NCI-H510A (cell line): ENCODE data around the gene RRM2.

Experiments used
- DNase-seq: peaks from one replicate; lab custom pipeline; 2025; lab: John Stamatoyannopoulos, UW

RRM2 gene

GRCh38 chr2:10122500-10123280, at the start of gene RRM2:
RRM2 (plus strand) TSS chr2:10122739; CDS start chr2:10122799, 60 bp downstream.
- DNase-seq = peak; percentile 90

GRCh38 chr2:10073706-10074105, 48.8 kb upstream of the RRM2 start:
- DNase-seq = no peak

GRCh38 chr2:10075101-10075500, 47.4 kb upstream of the RRM2 start:
- no peak for DNase-seq

- DNase-seq = no peak
These were observed 46.8 kb upstream of the RRM2 start for GRCh38 chr2:10075571-10076209.

- no peak for DNase-seq
These were observed 46.0 kb upstream of the RRM2 start for GRCh38 chr2:10076511-10076910.

- DNase-seq = no peak
These were observed 45.5 kb upstream of the RRM2 start for GRCh38 chr2:10076988-10077527.

- DNase-seq = no peak
These were observed 44.5 kb upstream of the RRM2 start for GRCh38 chr2:10078001-10078400.

- DNase-seq = no peak
These were observed 43.8 kb upstream of the RRM2 start for GRCh38 chr2:10078704-10079265.

GRCh38 chr2:10079266-10079869, 43.2 kb upstream of the RRM2 start:
- no peak for DNase-seq

GRCh38 chr2:10079870-10080535, 42.5 kb upstream of the RRM2 start, which contains the start of gene CYS1:
CYS1 (minus strand) TSS chr2:10080411; CDS start chr2:10080223, 188 bp downstream.
- DNase-seq = no peak

GRCh38 chr2:10080536-10081304, 41.8 kb upstream of the RRM2 start:
- DNase-seq = no peak

- no peak for DNase-seq
These were observed 39.5 kb upstream of the RRM2 start for GRCh38 chr2:10083046-10083445.

- no peak for DNase-seq
These were observed 38.8 kb upstream of the RRM2 start for GRCh38 chr2:10083692-10084211.

- DNase-seq = no peak
These were observed 38.2 kb upstream of the RRM2 start for GRCh38 chr2:10084223-10084865.

GRCh38 chr2:10085043-10085667, 37.4 kb upstream of the RRM2 start:
- DNase-seq = no peak

- DNase-seq = no peak
These were observed 36.9 kb upstream of the RRM2 start for GRCh38 chr2:10085668-10086059.

- DNase-seq = no peak
These were observed 35.6 kb upstream of the RRM2 start for GRCh38 chr2:10086950-10087349.

- DNase-seq = no peak
These were observed 35.2 kb upstream of the RRM2 start for GRCh38 chr2:10087360-10087759.

- no peak for DNase-seq
These were observed 32.9 kb upstream of the RRM2 start for GRCh38 chr2:10089565-10090190.
